Subcutaneous abdominal adipose tissue (tissue), 5 donors: ENCODE data around the gene BCAS3.

Source experiments
- H3K27ac ChIP-seq: one replicate; pipeline ENCODE4 v1.7.0; 2013; ENCODE audit warnings: low read depth, mild to moderate bottlenecking, inconsistent platforms, low read length, moderate library complexity
- H3K27me3 ChIP-seq, 5 donors: one replicate each; pipeline ENCODE4 v1.7.0; 2013; ENCODE audit warnings: low read length in 5 of 5, inconsistent platforms in 1 of 5; ENCODE audit not compliant: control insufficient read depth in 5 of 5, insufficient read depth in 4 of 5
- H3K36me3 ChIP-seq, 5 donors: one replicate each; pipeline ENCODE4 v1.7.0; 2013; ENCODE audit warnings: low read length in 5 of 5; ENCODE audit not compliant: control insufficient read depth in 5 of 5, insufficient read depth in 5 of 5
- H3K4me1 ChIP-seq, 5 donors: one replicate each; pipeline ENCODE4 v1.7.0; 2013; ENCODE audit warnings: low read length in 5 of 5, mild to moderate bottlenecking in 3 of 5, moderate library complexity in 1 of 5; ENCODE audit not compliant: control insufficient read depth in 5 of 5, insufficient read depth in 5 of 5
- H3K4me3 ChIP-seq, 5 donors: one replicate each; pipeline ENCODE4 v1.7.0; 2013; ENCODE audit warnings: low read length in 5 of 5, low read depth in 1 of 5
- H3K9ac ChIP-seq, 5 donors: one replicate each; pipeline ENCODE4 v1.7.0; 2013; ENCODE audit warnings: low read length in 5 of 5, mild to moderate bottlenecking in 4 of 5, moderate library complexity in 3 of 5
- H3K9me3 ChIP-seq, 5 donors: one replicate each; pipeline ENCODE4 v1.7.0; 2013; ENCODE audit warnings: low read length in 5 of 5; ENCODE audit not compliant: control insufficient read depth in 5 of 5
- donor health status: healthy.
- donor health status: healthy.
- donor health status: healthy.
- donor health status: healthy.
- donor health status: healthy.

The BCAS3 gene

DNA sequence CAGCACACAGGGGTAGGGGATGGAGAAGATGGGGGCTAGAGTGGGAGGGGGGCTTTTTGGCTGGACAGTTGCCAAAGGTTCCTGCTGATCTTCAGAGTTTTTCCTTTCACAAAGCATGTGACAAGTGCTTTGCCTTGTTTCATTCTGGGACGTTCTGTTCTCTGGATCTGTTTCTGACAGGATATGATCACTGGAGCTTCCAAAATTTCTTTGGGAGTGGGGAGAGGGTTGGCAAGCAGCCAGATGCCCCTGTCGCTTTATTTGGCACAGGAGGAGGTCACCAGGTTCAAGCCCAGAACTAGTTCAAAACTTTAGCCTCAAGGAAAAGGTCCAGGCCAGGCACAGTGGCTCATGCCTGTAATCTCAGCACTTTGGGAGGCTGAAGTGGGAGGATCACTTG lies 653.5 kb downstream of the BCAS3 start:
- Histone ChIP-seq H3K9ac (no peak overlapping the region), H3K4me1 (peaks cover 0 to 24% (median 3%) of the 10 kb centered on the region in 5 donors), H3K36me3 (no peaks in the 10 kb centered on the region), H3K9me3 (no peaks in the 10 kb centered on the region), H3K27ac (no peak overlapping the region), H3K27me3 (no peaks in the 10 kb centered on the region), H3K4me3 (no peak overlapping the region)

DNA sequence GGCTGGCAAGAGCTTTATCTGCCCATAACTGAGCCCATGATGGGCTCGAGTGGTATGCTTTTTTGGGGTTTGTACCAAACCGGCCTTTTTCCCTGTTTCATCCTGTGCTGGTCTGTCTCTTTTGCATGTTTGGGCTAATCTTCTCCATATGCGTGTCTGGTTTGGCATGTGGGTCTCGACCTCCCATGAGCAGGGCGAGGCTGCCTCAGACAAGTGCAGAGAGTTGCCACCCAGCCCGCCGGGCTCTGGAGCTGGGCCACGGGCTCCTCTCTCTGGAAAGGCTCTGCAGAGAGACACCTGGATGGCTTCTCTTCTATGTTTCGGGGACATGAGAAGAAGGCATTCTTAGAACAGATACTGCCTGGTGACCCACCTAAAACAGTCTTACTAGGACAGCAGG lies 654.2 kb downstream of the BCAS3 start:
- Histone ChIP-seq H3K9me3 (no peaks in the 10 kb centered on the region), H3K27ac (no peak overlapping the region), H3K4me1 (peaks cover 0 to 25% (median 3%) of the 10 kb centered on the region in 5 donors), H3K27me3 (no peaks in the 10 kb centered on the region), H3K36me3 (no peaks in the 10 kb centered on the region), H3K4me3 (no peak overlapping the region), H3K9ac (no peak overlapping the region)

DNA sequence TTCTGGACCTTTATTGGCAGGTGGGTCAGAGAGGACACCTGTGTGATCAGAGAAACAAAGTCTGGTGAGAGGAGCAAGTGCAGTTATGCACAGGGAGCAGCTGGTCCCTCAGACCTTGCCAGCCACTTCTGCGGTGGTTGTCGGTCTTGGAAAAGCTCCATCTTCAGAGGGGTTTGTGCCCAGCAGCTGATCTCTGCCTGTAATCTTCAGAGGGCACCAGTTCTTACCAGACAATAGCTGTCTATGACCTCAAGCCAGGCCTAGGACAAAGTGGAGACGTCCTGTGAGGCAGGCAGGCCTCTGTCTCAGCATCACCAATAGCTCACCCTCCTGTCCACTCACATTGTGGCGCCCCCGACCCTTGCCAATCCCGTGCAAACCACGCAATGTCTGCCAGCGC lies 655.5 kb downstream of the BCAS3 start:
- Histone ChIP-seq H3K9me3 (no peaks in the 10 kb centered on the region), H3K9ac (no peak overlapping the region), H3K27me3 (no peaks in the 10 kb centered on the region), H3K36me3 (no peaks in the 10 kb centered on the region), H3K4me3 (no peak overlapping the region), H3K4me1 (peaks cover 4 to 37% (median 14%) of the 10 kb centered on the region in 5 donors), H3K27ac (no peak overlapping the region)

DNA sequence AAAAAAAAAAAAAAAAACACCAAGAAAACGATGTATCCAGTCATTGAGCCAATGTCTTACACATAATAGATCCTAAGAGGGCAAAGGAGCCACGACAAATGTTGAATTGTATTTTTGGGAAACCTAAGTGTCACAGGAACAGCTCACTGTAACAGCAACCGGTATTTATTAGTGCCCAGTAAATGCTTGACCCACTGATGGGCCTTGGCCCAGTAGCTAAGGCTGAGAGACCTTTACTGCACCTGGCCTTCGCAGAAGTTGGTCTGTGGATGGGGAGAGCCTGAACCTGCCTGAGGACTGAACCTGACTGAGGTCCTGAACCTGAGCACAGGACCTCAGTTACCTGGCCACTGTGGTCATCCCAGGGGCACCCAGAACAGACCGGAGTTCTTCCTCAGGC lies 657.0 kb downstream of the BCAS3 start:
- no peaks in the 10 kb centered on the region for H3K36me3 ChIP-seq
- H3K4me3 ChIP-seq, result no peak overlapping the region
- H3K27ac ChIP-seq, result no peak overlapping the region
- H3K9ac ChIP-seq, result no peak overlapping the region
- H3K4me1 ChIP-seq, result peaks cover 4 to 47% (median 24%) of the 10 kb centered on the region in 5 donors
- H3K9me3 ChIP-seq, result no peaks in the 10 kb centered on the region
- no peaks in the 10 kb centered on the region for H3K27me3 ChIP-seq

GRCh38 chr17:61335105-61335844 lies 657.6 kb downstream of the BCAS3 start:
- H3K36me3 ChIP-seq, result no peaks in the 10 kb centered on the region
- H3K9me3 ChIP-seq, result no peaks in the 10 kb centered on the region
- H3K4me3 ChIP-seq, result no peak overlapping the region
- H3K27ac ChIP-seq, result no peak overlapping the region
- H3K9ac ChIP-seq, result no peak overlapping the region
- H3K27me3 ChIP-seq, result no peaks in the 10 kb centered on the region
- peaks cover 4 to 46% (median 24%) of the 10 kb centered on the region in 5 donors for H3K4me1 ChIP-seq

- Histone ChIP-seq H3K36me3 (no peaks in the 10 kb centered on the region), H3K4me3 (no peak overlapping the region), H3K4me1 (peaks cover 4 to 38% (median 24%) of the 10 kb centered on the region in 5 donors), H3K27me3 (no peaks in the 10 kb centered on the region), H3K27ac (no peak overlapping the region), H3K9ac (no peak overlapping the region), H3K9me3 (no peaks in the 10 kb centered on the region)
These were observed 658.4 kb downstream of the BCAS3 start for GRCh38 chr17:61335845-61336655.

- no peaks in the 10 kb centered on the region for H3K9me3 ChIP-seq
- H3K9ac ChIP-seq, result peak overlapping the region in 1 of 5 donors; percentile 32
- no peaks in the 10 kb centered on the region for H3K27me3 ChIP-seq
- peak overlapping the region; percentile 71 for H3K27ac ChIP-seq
- no peak overlapping the region for H3K4me3 ChIP-seq
- H3K36me3 ChIP-seq, result no peaks in the 10 kb centered on the region
- peaks cover 4 to 32% (median 22%) of the 10 kb centered on the region in 5 donors for H3K4me1 ChIP-seq
These were observed 659.6 kb downstream of the BCAS3 start for GRCh38 chr17:61337290-61337689.

- H3K27ac ChIP-seq, result peak overlapping the region; percentile 71
These were observed 660.5 kb downstream of the BCAS3 start for GRCh38 chr17:61338000-61338798.

GRCh38 chr17:61338874-61339478 lies 661.3 kb downstream of the BCAS3 start:
- H3K9me3 ChIP-seq, result no peaks in the 10 kb centered on the region
- H3K27me3 ChIP-seq, result no peaks in the 10 kb centered on the region
- peaks cover 4 to 32% (median 22%) of the 10 kb centered on the region in 5 donors for H3K4me1 ChIP-seq
- H3K27ac ChIP-seq, result peak overlapping the region; percentile 71
- no peak overlapping the region for H3K9ac ChIP-seq
- H3K4me3 ChIP-seq, result no peak overlapping the region
- no peaks in the 10 kb centered on the region for H3K36me3 ChIP-seq

More at GRCh38 chr17:61338000-61338798, 660.5 kb downstream of the BCAS3 start:
- H3K4me1 ChIP-seq, result peaks cover 4 to 32% (median 22%) of the 10 kb centered on the region in 5 donors
- no peak overlapping the region for H3K4me3 ChIP-seq
- H3K9me3 ChIP-seq, result no peaks in the 10 kb centered on the region
- H3K36me3 ChIP-seq, result no peaks in the 10 kb centered on the region
- H3K27me3 ChIP-seq, result no peaks in the 10 kb centered on the region
- H3K9ac ChIP-seq, result no peak overlapping the region
